Skeletal muscle satellite cell (primary cell): ENCODE measurements around the gene ITGA11.

ENCODE experiments used
- H3K27me3 ChIP-seq: 2 replicates; pipeline ENCODE4 v1.7.0; 2013; ENCODE audit warnings: low read length; ENCODE audit not compliant: control insufficient read depth, insufficient read depth
- H3K36me3 ChIP-seq: 2 replicates; pipeline ENCODE4 v1.7.0; 2013; ENCODE audit warnings: mild to moderate bottlenecking, control low read depth, low read length; ENCODE audit not compliant: insufficient read depth
- H3K4me1 ChIP-seq: 2 replicates; pipeline ENCODE4 v1.7.0; 2013; ENCODE audit warnings: low read length; ENCODE audit not compliant: control insufficient read depth, insufficient read depth
- H3K4me2 ChIP-seq: 2 replicates; pipeline ENCODE4 v1.7.0; 2013; ENCODE audit warnings: mild to moderate bottlenecking, low read length
- H3K4me3 ChIP-seq: 2 replicates; pipeline ENCODE4 v1.7.0; 2013; ENCODE audit warnings: low read length
- H3K9ac ChIP-seq: 2 replicates; pipeline ENCODE4 v1.7.0; 2013; ENCODE audit warnings: mild to moderate bottlenecking, low read depth, low read length, moderate library complexity
- H3K9me3 ChIP-seq: replicated peaks from 2 replicates; pipeline ENCODE4 v1.7.0; 2013; ENCODE audit warnings: mild to moderate bottlenecking, control low read depth, low read length

The ITGA11 gene

GRCh38 chr15:68444336-68444735, 12.4 kb upstream of the ITGA11 start:
- Histone ChIP-seq H3K9ac (no peak overlapping the region), H3K4me2 (no peak overlapping the region), H3K4me3 (no peak overlapping the region), H3K4me1 (peaks cover 10% of the 10 kb centered on the region), H3K36me3 (no peaks in the 10 kb centered on the region), H3K27me3 (peaks cover 51% of the 10 kb centered on the region), H3K9me3 (no peaks in the 10 kb centered on the region)

GRCh38 chr15:68442903-68443302, 10.9 kb upstream of the ITGA11 start:
- Histone ChIP-seq H3K4me2 (no peak overlapping the region), H3K9ac (no peak overlapping the region), H3K27me3 (peaks cover 53% of the 10 kb centered on the region), H3K4me1 (peaks cover 10% of the 10 kb centered on the region), H3K36me3 (no peaks in the 10 kb centered on the region), H3K4me3 (no peak overlapping the region), H3K9me3 (no peaks in the 10 kb centered on the region)

- no peak overlapping the region for H3K4me3 ChIP-seq
- H3K27me3 ChIP-seq = peaks cover 56% of the 10 kb centered on the region
- H3K36me3 ChIP-seq = no peaks in the 10 kb centered on the region
- no peak overlapping the region for H3K9ac ChIP-seq
- no peak overlapping the region for H3K4me2 ChIP-seq
- H3K9me3 ChIP-seq = no peaks in the 10 kb centered on the region
- peaks cover 10% of the 10 kb centered on the region for H3K4me1 ChIP-seq
Observed at GRCh38 chr15:68442041-68442440, 10.1 kb upstream of the ITGA11 start.

DNA sequence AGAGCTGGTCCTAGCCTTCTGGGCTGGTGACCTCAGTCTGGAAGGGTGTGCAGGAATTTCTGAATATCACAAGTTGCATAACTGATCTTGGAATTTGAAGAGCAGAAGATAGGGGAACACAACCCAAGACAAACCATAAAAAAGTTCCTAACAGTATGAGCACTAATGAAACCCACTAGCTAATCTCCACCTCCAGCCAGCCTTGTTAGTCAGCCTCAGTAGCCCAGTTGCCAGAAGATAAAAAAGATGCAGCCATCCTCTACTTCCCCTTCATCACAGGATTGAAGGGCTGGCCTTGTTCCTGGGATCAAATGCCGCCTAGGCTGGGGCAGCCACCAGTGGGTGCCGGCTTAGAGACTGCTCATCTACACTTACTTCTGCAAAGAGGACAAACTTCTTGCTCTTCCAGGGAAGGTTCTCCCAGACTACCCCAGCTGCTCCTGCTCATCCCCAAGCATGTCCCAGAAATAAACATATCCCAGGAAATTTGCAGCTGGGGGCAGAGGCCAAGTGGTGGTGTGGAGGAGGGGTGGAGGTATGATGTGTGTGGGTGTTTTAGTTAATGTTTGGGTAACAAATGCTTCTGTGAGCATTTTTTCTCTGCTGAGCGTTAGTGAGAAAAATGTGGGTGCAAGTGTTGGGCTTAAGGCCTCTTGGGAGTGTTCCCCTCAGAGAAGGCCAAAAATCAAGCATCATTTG, 9.2 kb upstream of the ITGA11 start:
- Histone ChIP-seq H3K9ac (no peak overlapping the region), H3K4me3 (no peak overlapping the region), H3K9me3 (no peaks in the 10 kb centered on the region), H3K36me3 (no peaks in the 10 kb centered on the region), H3K4me2 (no peak overlapping the region), H3K4me1 (peaks cover 10% of the 10 kb centered on the region), H3K27me3 (peaks cover 56% of the 10 kb centered on the region)

DNA sequence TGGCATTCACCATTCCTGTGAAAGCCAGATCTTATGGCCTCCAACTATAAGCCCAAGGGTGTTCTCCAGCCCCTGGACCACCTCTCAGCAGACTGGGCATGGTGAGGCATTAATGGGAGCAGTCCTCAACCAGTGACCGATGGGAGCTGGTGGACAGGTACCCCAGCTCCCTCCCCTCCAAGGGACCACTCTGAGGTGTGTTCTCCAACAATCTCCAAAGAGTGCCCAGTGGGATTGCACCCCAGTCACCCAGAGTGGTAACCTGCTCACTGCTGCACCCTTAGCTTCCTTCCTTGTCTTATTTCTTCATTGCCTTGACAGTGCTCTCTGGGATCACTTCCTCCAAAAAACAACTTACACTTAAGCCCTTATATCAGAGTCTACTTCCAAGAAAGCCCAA, 8.2 kb upstream of the ITGA11 start:
- Histone ChIP-seq H3K4me1 (peaks cover 10% of the 10 kb centered on the region), H3K27me3 (peaks cover 55% of the 10 kb centered on the region), H3K9me3 (no peaks in the 10 kb centered on the region), H3K9ac (no peak overlapping the region), H3K4me3 (no peak overlapping the region), H3K36me3 (no peaks in the 10 kb centered on the region), H3K4me2 (no peak overlapping the region)

GRCh38 chr15:68439506-68439905, 7.5 kb upstream of the ITGA11 start:
- Histone ChIP-seq H3K4me1 (peaks cover 10% of the 10 kb centered on the region), H3K4me2 (no peak overlapping the region), H3K9ac (no peak overlapping the region), H3K36me3 (no peaks in the 10 kb centered on the region), H3K9me3 (no peaks in the 10 kb centered on the region), H3K4me3 (no peak overlapping the region), H3K27me3 (peaks cover 61% of the 10 kb centered on the region)

GRCh38 chr15:68436680-68437079, 4.7 kb upstream of the ITGA11 start:
- Histone ChIP-seq H3K9ac (no peak overlapping the region), H3K4me1 (peaks cover 12% of the 10 kb centered on the region)

GRCh38 chr15:68435966-68436365, 4.0 kb upstream of the ITGA11 start:
- no peaks in the 10 kb centered on the region for H3K9me3 ChIP-seq
- H3K4me3 ChIP-seq = no peak overlapping the region
- no peak overlapping the region for H3K9ac ChIP-seq
- H3K4me1 ChIP-seq = peaks cover 8% of the 10 kb centered on the region
- no peak overlapping the region for H3K4me2 ChIP-seq
- H3K36me3 ChIP-seq = no peaks in the 10 kb centered on the region
- peaks cover 78% of the 10 kb centered on the region for H3K27me3 ChIP-seq

More at GRCh38 chr15:68436680-68437079, 4.7 kb upstream of the ITGA11 start:
- no peaks in the 10 kb centered on the region for H3K36me3 ChIP-seq
- H3K4me2 ChIP-seq = no peak overlapping the region
- no peaks in the 10 kb centered on the region for H3K9me3 ChIP-seq
- no peak overlapping the region for H3K4me3 ChIP-seq
- peaks cover 79% of the 10 kb centered on the region for H3K27me3 ChIP-seq

GRCh38 chr15:68434021-68434420, 2.1 kb upstream of the ITGA11 start:
- Histone ChIP-seq H3K4me1 (peaks cover 7% of the 10 kb centered on the region), H3K4me2 (no peak overlapping the region), H3K9me3 (no peaks in the 10 kb centered on the region), H3K36me3 (no peaks in the 10 kb centered on the region), H3K9ac (no peak overlapping the region), H3K4me3 (no peak overlapping the region), H3K27me3 (peaks cover 79% of the 10 kb centered on the region)

DNA sequence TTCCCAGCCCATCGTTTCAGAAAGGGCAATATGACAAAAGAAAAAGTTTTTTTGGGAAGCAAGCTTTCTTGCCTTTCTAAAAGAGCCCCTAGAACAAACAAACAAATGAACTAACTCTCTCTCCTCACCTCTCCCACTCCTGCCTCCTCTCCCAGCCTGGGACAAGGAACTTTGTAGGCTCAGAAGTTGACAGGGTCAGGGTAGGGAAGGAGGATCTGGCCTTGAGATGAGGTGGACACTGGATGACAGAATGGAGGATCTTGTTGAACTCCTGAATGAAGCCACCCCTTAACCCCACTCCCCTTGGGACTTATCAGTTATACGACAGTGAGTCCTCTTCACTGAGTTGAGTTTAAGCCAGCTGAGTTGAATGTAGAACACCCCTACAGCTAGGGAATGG, 1.6 kb upstream of the ITGA11 start:
- no peak overlapping the region for H3K4me3 ChIP-seq
- H3K27me3 ChIP-seq = peaks cover 75% of the 10 kb centered on the region
- H3K4me2 ChIP-seq = no peak overlapping the region
- H3K9me3 ChIP-seq = no peaks in the 10 kb centered on the region
- peaks cover 7% of the 10 kb centered on the region for H3K4me1 ChIP-seq
- H3K36me3 ChIP-seq = no peaks in the 10 kb centered on the region
- H3K9ac ChIP-seq = no peak overlapping the region

- Histone ChIP-seq H3K4me1 (peaks cover 7% of the 10 kb centered on the region), H3K4me3 (peak overlapping the region; percentile 83), H3K4me2 (peak overlapping the region; percentile 88), H3K9ac (no peak overlapping the region), H3K27me3 (peaks cover 65% of the 10 kb centered on the region), H3K36me3 (no peaks in the 10 kb centered on the region), H3K9me3 (no peaks in the 10 kb centered on the region)
Observed at GRCh38 chr15:68432441-68433064, 590 bp upstream of the ITGA11 start.
